Natural killer cell treated with Interleukin-12 subunit alpha and Interleukin-12 subunit beta and Interleukin-15 and Interleukin-18, amount 100 ng/mL, for 72 hours (primary cell): Measurements from ENCODE around the gene ACHE. TPM values are rescaled to one million over a fixed set of nuclear protein-coding genes. Genes with fewer than 3 reads are reported as not detected.

Experiments used
- ATAC-seq, 2 donors: fragments of 150-1000 bp; cut with Tn5 transposase in 1 of 2; sonication (Bioruptor Pico), chemical (Tn5 transposase) in 1 of 2; 2 replicates each; pipeline ENCODE4 v1.10.0; 2021
- DNase-seq: peaks from one replicate; pipeline ENCODE4 v3.0.0; 2022; ENCODE audit warnings: low spot score
- H3K27ac Mint-ChIP-seq, 2 donors: 1 replicate in 1 of 2; 2 replicates in 1 of 2; pipeline ENCODE4 v1.8.0; 2022; ENCODE audit warnings: mixed read lengths in 2 of 2, mild to moderate bottlenecking in 1 of 2, moderate library complexity in 1 of 2
- H3K27me3 Mint-ChIP-seq, 2 donors: 1 replicate in 1 of 2; 2 replicates in 1 of 2; pipeline ENCODE4 v1.8.0; 2022; ENCODE audit warnings: mixed read lengths in 2 of 2
- H3K36me3 Mint-ChIP-seq: one replicate; pipeline ENCODE4 v1.8.0; 2022; ENCODE audit warnings: mixed read lengths
- H3K4me1 Mint-ChIP-seq, 2 donors: 1 replicate in 1 of 2; 2 replicates in 1 of 2; pipeline ENCODE4 v1.8.0; 2022; ENCODE audit warnings: low read depth in 2 of 2, mixed read lengths in 2 of 2, mild to moderate bottlenecking in 1 of 2
- H3K4me3 Mint-ChIP-seq: one replicate; pipeline ENCODE4 v1.8.0; 2022; ENCODE audit warnings: mixed read lengths
- H3K9me3 Mint-ChIP-seq: 2 replicates; pipeline ENCODE4 v1.8.0; 2022; ENCODE audit warnings: mixed read lengths
- total RNA-seq, 2 donors: library from RNA; stranded (reverse); gene quantifications; one replicate each; pipeline ENCODE4 v1.2.3, GENCODE V29; 2022

The ACHE gene
- total RNA-seq, 2 donors from 2014 or later = 0.64 to 0.73 TPM

GRCh38 chr7:100893318-100893895, 2.3 kb downstream of the ACHE start:
- no peaks in the 10 kb centered on the region for H3K9me3 Mint-ChIP-seq
- H3K27me3 Mint-ChIP-seq = peaks cover 34 to 40% of the 10 kb centered on the region in 2 donors
- DNase-seq = no peak
- H3K4me3 Mint-ChIP-seq = no peak overlapping the region
- no peak for ATAC-seq
- H3K4me1 Mint-ChIP-seq = peaks cover 25 to 26% of the 10 kb centered on the region in 2 donors
- no peak overlapping the region for H3K27ac Mint-ChIP-seq
- H3K36me3 Mint-ChIP-seq = peaks cover 3% of the 10 kb centered on the region

- DNase-seq = no peak
- ATAC-seq = no peak
- H3K4me3 Mint-ChIP-seq = peak overlapping the region; percentile 84
Measured at GRCh38 chr7:100892364-100893317, 3.0 kb downstream of the ACHE start.

GRCh38 chr7:100891568-100892247, 4.0 kb downstream of the ACHE start:
- ATAC-seq = no peak
- Mint-ChIP-seq H3K27me3 (peaks cover 24 to 28% of the 10 kb centered on the region in 2 donors), H3K27ac (peak overlapping the region; percentile 36 to 58), H3K36me3 (peaks cover 14% of the 10 kb centered on the region), H3K9me3 (no peaks in the 10 kb centered on the region), H3K4me1 (peaks cover 38 to 41% of the 10 kb centered on the region in 2 donors), H3K4me3 (peak overlapping the region; percentile 84)
- no peak for DNase-seq

More at GRCh38 chr7:100892364-100893317, 3.0 kb downstream of the ACHE start:
- H3K27me3 Mint-ChIP-seq = peaks cover 26 to 32% of the 10 kb centered on the region in 2 donors
- peaks cover 29 to 33% of the 10 kb centered on the region in 2 donors for H3K4me1 Mint-ChIP-seq
- H3K27ac Mint-ChIP-seq = no peak overlapping the region
- H3K36me3 Mint-ChIP-seq = peaks cover 7% of the 10 kb centered on the region
- no peaks in the 10 kb centered on the region for H3K9me3 Mint-ChIP-seq

GRCh38 chr7:100890653-100891567, 4.8 kb downstream of the ACHE start:
- Mint-ChIP-seq H3K9me3 (no peaks in the 10 kb centered on the region), H3K36me3 (peaks cover 19% of the 10 kb centered on the region), H3K4me3 (peak overlapping the region; percentile 86), H3K27ac (peak overlapping the region; percentile 44 to 81), H3K4me1 (peaks cover 39 to 41% of the 10 kb centered on the region in 2 donors), H3K27me3 (peaks cover 18 to 22% of the 10 kb centered on the region in 2 donors)
- ATAC-seq (no peak), DNase-seq (no peak)

GRCh38 chr7:100888988-100889750, 6.5 kb downstream of the ACHE start, which contains the start of gene UFSP1:
Gene UFSP1, minus strand, starts transcription at chr7:100889715. Its CDS starts 444 bp downstream, at chr7:100889271.
- Mint-ChIP-seq H3K27ac (peak within 1 kb of the TSS; percentile 80 to 81), H3K4me1 (peaks cover 39 to 54% of the 10 kb centered on the region in 2 donors)

GRCh38 chr7:100888291-100888987, 7.2 kb downstream of the ACHE start:
- peak overlapping the region; percentile 86 for H3K4me3 Mint-ChIP-seq
- DNase-seq (no peak), ATAC-seq (no peak)
- H3K4me1 Mint-ChIP-seq = peaks cover 39 to 61% of the 10 kb centered on the region in 2 donors
- H3K9me3 Mint-ChIP-seq = no peaks in the 10 kb centered on the region
- peak overlapping the region; percentile 79 to 80 for H3K27ac Mint-ChIP-seq
- peaks cover 38% of the 10 kb centered on the region for H3K36me3 Mint-ChIP-seq
- peaks cover 13 to 20% of the 10 kb centered on the region in 2 donors for H3K27me3 Mint-ChIP-seq

More at GRCh38 chr7:100888988-100889750, 6.5 kb downstream of the ACHE start, which contains the start of gene UFSP1:
- no peak for DNase-seq
- peaks cover 34% of the 10 kb centered on the region for H3K36me3 Mint-ChIP-seq
- no peaks in the 10 kb centered on the region for H3K9me3 Mint-ChIP-seq
- peak; percentile 60 to 73 for ATAC-seq
- H3K27me3 Mint-ChIP-seq = peaks cover 16 to 20% of the 10 kb centered on the region in 2 donors
- peak within 1 kb of the TSS; percentile 86 for H3K4me3 Mint-ChIP-seq

GRCh38 chr7:100887516-100888290, 8.0 kb downstream of the ACHE start:
- ATAC-seq = no peak
- Mint-ChIP-seq H3K4me1 (peaks cover 46 to 68% of the 10 kb centered on the region in 2 donors), H3K27me3 (peaks cover 10 to 16% of the 10 kb centered on the region in 2 donors), H3K27ac (peak overlapping the region; percentile 79 to 80), H3K9me3 (no peaks in the 10 kb centered on the region), H3K36me3 (peaks cover 45% of the 10 kb centered on the region), H3K4me3 (peak overlapping the region; percentile 86)
- no peak for DNase-seq

- Mint-ChIP-seq H3K4me1 (peaks cover 44 to 68% of the 10 kb centered on the region in 2 donors), H3K9me3 (no peaks in the 10 kb centered on the region), H3K27ac (peak overlapping the region; percentile 79 to 80), H3K27me3 (peaks cover 7 to 9% of the 10 kb centered on the region in 2 donors), H3K4me3 (peak overlapping the region; percentile 86), H3K36me3 (peaks cover 45% of the 10 kb centered on the region)
- DNase-seq = no peak
- ATAC-seq = no peak
Measured at GRCh38 chr7:100886936-100887515, 8.7 kb downstream of the ACHE start.

GRCh38 chr7:100886142-100886935, 9.3 kb downstream of the ACHE start:
- H3K27ac Mint-ChIP-seq = peak overlapping the region; percentile 79 to 80
- H3K4me3 Mint-ChIP-seq = peak overlapping the region; percentile 86
- no peak for ATAC-seq
- peaks cover 42 to 61% of the 10 kb centered on the region in 2 donors for H3K4me1 Mint-ChIP-seq
- peaks cover 45% of the 10 kb centered on the region for H3K36me3 Mint-ChIP-seq
- peaks cover under 1 to 2% of the 10 kb centered on the region in 2 donors for H3K27me3 Mint-ChIP-seq
- no peaks in the 10 kb centered on the region for H3K9me3 Mint-ChIP-seq
- no peak for DNase-seq

GRCh38 chr7:100885440-100886141, 10.1 kb downstream of the ACHE start:
- H3K36me3 Mint-ChIP-seq = peaks cover 48% of the 10 kb centered on the region

More at GRCh38 chr7:100885440-100886141, 10.1 kb downstream of the ACHE start:
- Mint-ChIP-seq H3K27me3 (no peaks in the 10 kb centered on the region), H3K27ac (peak overlapping the region; percentile 21 to 80), H3K4me3 (peak overlapping the region; percentile 85), H3K9me3 (no peaks in the 10 kb centered on the region), H3K4me1 (peaks cover 41 to 58% of the 10 kb centered on the region in 2 donors)
- no peak for ATAC-seq
- DNase-seq = no peak
